Muscle layer of duodenum (tissue), 2 donors: ENCODE results near the gene IL1RAPL1.
"Not testable (repeated sequence)": the region's sequence is repeated elsewhere in the genome, so short reads cannot be mapped to it uniquely, and the experiment has no call there.

Experiments
- H3K27ac ChIP-seq: one replicate; pipeline ENCODE4 v1.7.0; 2013; ENCODE audit warnings: mild to moderate bottlenecking, low read length
- H3K27me3 ChIP-seq: one replicate; pipeline ENCODE4 v1.7.0; 2013; ENCODE audit warnings: low read depth, mild to moderate bottlenecking, control low read depth, low read length
- H3K36me3 ChIP-seq, 2 donors: one replicate each; pipeline ENCODE4 v1.7.0; 2013; ENCODE audit warnings: low read length in 2 of 2, control low read depth in 1 of 2, mild to moderate bottlenecking in 1 of 2; ENCODE audit not compliant: insufficient read depth in 2 of 2, control insufficient read depth in 1 of 2
- H3K4me1 ChIP-seq, 2 donors: one replicate each; pipeline ENCODE4 v1.7.0; 2013; ENCODE audit warnings: low read length in 2 of 2, mild to moderate bottlenecking in 2 of 2, control low read depth in 1 of 2, moderate library complexity in 1 of 2; ENCODE audit not compliant: insufficient read depth in 2 of 2, control insufficient read depth in 1 of 2
- H3K4me3 ChIP-seq, 2 donors: one replicate each; pipeline ENCODE4 v1.7.0; 2013; ENCODE audit warnings: low read length in 2 of 2, low read depth in 1 of 2, mild to moderate bottlenecking in 1 of 2
- H3K9me3 ChIP-seq, 2 donors: one replicate each; pipeline ENCODE4 v1.7.0; 2013; ENCODE audit warnings: low read length in 2 of 2, control low read depth in 1 of 2, mild to moderate bottlenecking in 1 of 2; ENCODE audit not compliant: control insufficient read depth in 1 of 2
- donor health status: healthy.

The IL1RAPL1 gene

GRCh38 chrX:29113221-29113620 is 526.0 kb downstream of the IL1RAPL1 start:
- Histone ChIP-seq H3K4me1 (no peaks in the 10 kb centered on the region), H3K27me3 (no peaks in the 10 kb centered on the region), H3K9me3 (no peaks in the 10 kb centered on the region), H3K27ac (no peak overlapping the region), H3K4me3 (no peak overlapping the region), H3K36me3 (no peaks in the 10 kb centered on the region)

- H3K4me3 ChIP-seq, H3K4me1 ChIP-seq, H3K27me3 ChIP-seq, H3K27ac ChIP-seq, H3K36me3 ChIP-seq, H3K9me3 ChIP-seq: not testable (repeated sequence)
Measured at GRCh38 chrX:29122817-29123216, 535.6 kb downstream of the IL1RAPL1 start.

- H3K27ac ChIP-seq, result no peak overlapping the region
- H3K4me1 ChIP-seq, result no peaks in the 10 kb centered on the region
- H3K9me3 ChIP-seq, result no peaks in the 10 kb centered on the region
- no peaks in the 10 kb centered on the region for H3K27me3 ChIP-seq
- no peaks in the 10 kb centered on the region for H3K36me3 ChIP-seq
- H3K4me3 ChIP-seq, result no peak overlapping the region
Measured at GRCh38 chrX:29130905-29131304, 543.7 kb downstream of the IL1RAPL1 start.

- Histone ChIP-seq H3K36me3 (no peaks in the 10 kb centered on the region), H3K27me3 (no peaks in the 10 kb centered on the region), H3K27ac (no peak overlapping the region), H3K9me3 (no peaks in the 10 kb centered on the region), H3K4me3 (no peak overlapping the region), H3K4me1 (no peaks in the 10 kb centered on the region)
Measured at GRCh38 chrX:29136904-29137303, 549.7 kb downstream of the IL1RAPL1 start.

GRCh38 chrX:29138003-29138402 is 550.8 kb downstream of the IL1RAPL1 start:
- Histone ChIP-seq H3K4me1 (no peaks in the 10 kb centered on the region), H3K27ac (no peak overlapping the region), H3K4me3 (no peak overlapping the region), H3K27me3 (no peaks in the 10 kb centered on the region), H3K9me3 (no peaks in the 10 kb centered on the region), H3K36me3 (no peaks in the 10 kb centered on the region)

- no peaks in the 10 kb centered on the region for H3K36me3 ChIP-seq
- no peak overlapping the region for H3K27ac ChIP-seq
- H3K4me3 ChIP-seq, result no peak overlapping the region
- H3K9me3 ChIP-seq, result no peaks in the 10 kb centered on the region
- no peaks in the 10 kb centered on the region for H3K27me3 ChIP-seq
- H3K4me1 ChIP-seq, result no peaks in the 10 kb centered on the region
Measured at GRCh38 chrX:29143356-29143755, 556.1 kb downstream of the IL1RAPL1 start.

- Histone ChIP-seq H3K36me3 (no peaks in the 10 kb centered on the region), H3K4me1 (no peaks in the 10 kb centered on the region), H3K27me3 (no peaks in the 10 kb centered on the region), H3K27ac (no peak overlapping the region), H3K4me3 (no peak overlapping the region), H3K9me3 (no peaks in the 10 kb centered on the region)
Measured at GRCh38 chrX:29143756-29144155, 556.5 kb downstream of the IL1RAPL1 start.

GRCh38 chrX:29145316-29145715 is 558.1 kb downstream of the IL1RAPL1 start:
- no peaks in the 10 kb centered on the region for H3K4me1 ChIP-seq
- no peak overlapping the region for H3K4me3 ChIP-seq
- no peaks in the 10 kb centered on the region for H3K36me3 ChIP-seq
- no peak overlapping the region for H3K27ac ChIP-seq
- no peaks in the 10 kb centered on the region for H3K27me3 ChIP-seq
- H3K9me3 ChIP-seq, result no peaks in the 10 kb centered on the region

GRCh38 chrX:29148511-29148910 is 561.3 kb downstream of the IL1RAPL1 start:
- H3K4me1 ChIP-seq, result no peaks in the 10 kb centered on the region
- H3K4me3 ChIP-seq, result no peak overlapping the region
- no peaks in the 10 kb centered on the region for H3K36me3 ChIP-seq
- H3K27ac ChIP-seq, result no peak overlapping the region
- H3K27me3 ChIP-seq, result no peaks in the 10 kb centered on the region
- H3K9me3 ChIP-seq, result no peaks in the 10 kb centered on the region

- Histone ChIP-seq H3K4me1 (no peaks in the 10 kb centered on the region), H3K36me3 (no peaks in the 10 kb centered on the region), H3K27me3 (no peaks in the 10 kb centered on the region), H3K9me3 (no peaks in the 10 kb centered on the region), H3K4me3 (no peak overlapping the region), H3K27ac (no peak overlapping the region)
Measured at GRCh38 chrX:29155286-29155685, 568.0 kb downstream of the IL1RAPL1 start.

- H3K36me3 ChIP-seq, result no peaks in the 10 kb centered on the region
- H3K27me3 ChIP-seq, result no peaks in the 10 kb centered on the region
- no peak overlapping the region for H3K4me3 ChIP-seq
- H3K9me3 ChIP-seq, result no peaks in the 10 kb centered on the region
- no peak overlapping the region for H3K27ac ChIP-seq
- H3K4me1 ChIP-seq, result no peaks in the 10 kb centered on the region
Measured at GRCh38 chrX:29172880-29173279, 585.6 kb downstream of the IL1RAPL1 start.

- Histone ChIP-seq H3K4me1 (no peaks in the 10 kb centered on the region), H3K27ac (no peak overlapping the region), H3K4me3 (no peak overlapping the region), H3K9me3 (no peaks in the 10 kb centered on the region), H3K36me3 (no peaks in the 10 kb centered on the region), H3K27me3 (no peaks in the 10 kb centered on the region)
Measured at GRCh38 chrX:29187264-29187663, 600.0 kb downstream of the IL1RAPL1 start.
